Pancreas (tissue), 10 donors: Measurements from ENCODE around the gene IL21R. TPM values are rescaled to one million over a fixed set of nuclear protein-coding genes. Genes with fewer than 3 reads are reported as not detected.

Experiments used
- ATAC-seq, 4 donors: fragments of 200-7000 bp; cut with Tn5 transposase; one replicate each; pipeline versions ENCODE4 v1.8.0 to v1.9.1; 2020; ENCODE audit warnings: mild to moderate bottlenecking in 4 of 4, moderate library complexity in 4 of 4
- DNase-seq, 6 donors: peaks; one replicate each; pipeline ENCODE4 v3.0.0-alpha.2; 2020
- FAIRE-seq: peaks from 2 replicates; lab custom pipeline; 2012; peaks lifted over from hg19 to GRCh38; lab: Jason Lieb, UNC
- H3K27ac ChIP-seq, 4 donors: fragments of 200-600 bp; sonication (generic); 1 replicate in 3 of 4; 2 replicates in 1 of 4; pipeline versions ENCODE4 v1.5.0 to v1.8.0; 2020
- H3K27me3 ChIP-seq, 4 donors: fragments of 200-600 bp; one replicate each; pipeline ENCODE4 v1.8.0; 2021
- H3K36me3 ChIP-seq, 3 donors: fragments of 200-600 bp; sonication (generic) in 1 of 3; one replicate each; pipeline versions ENCODE4 v1.5.0 to v1.8.0; 2020 to 2021
- H3K4me1 ChIP-seq, 3 donors: fragments of 200-600 bp; one replicate each; pipeline ENCODE4 v1.8.0; 2021
- H3K4me3 ChIP-seq, 4 donors: fragments of 200-600 bp; sonication (generic) in 2 of 4; one replicate each; pipeline versions ENCODE4 v1.5.0 to v1.8.0; 2020 to 2021
- H3K9me3 ChIP-seq, 4 donors: fragments of 200-600 bp; one replicate each; pipeline ENCODE4 v1.8.0; 2021
- WGBS, 2 donors: extraction: QIAGEN DNeasy Blood & Tissue Kit; methylation state at CpG; one replicate each; pipeline ENCODE4 v1.1.7; 2013; 5-methylcytosine and 5-hydroxymethylcytosine counted together
- intact Hi-C, 3 donors: fragments of 100-400 bp; cut with DNase I; formaldehyde crosslinking; loops; one replicate each; pipeline versions ENCODE4 v1.11.1 to v1.14.2; 2022
- polyA plus RNA-seq, 2 donors: library from polyadenylated mRNA; stranded (reverse); fragments of 200-250 nt; gene quantifications; one replicate each; pipeline ENCODE4 v1.2.3, GENCODE V29; 2013
- total RNA-seq, 6 donors: library from RNA; stranded (reverse); fragmentation: NEBNext Ultra II Directional in 4 of 6; extraction: Animal tissue kit (Norgen Biotek cat#: 25700) in 4 of 6; gene quantifications; one replicate each; pipeline versions ENCODE4 v1.2.1 to v1.2.4, GENCODE V29; 2021 to 2023
- TF ChIP-seq, protein P1 (sequence below), 4 donors: fragments of 200-600 bp; sonication (generic) in 3 of 4; IDR thresholded peaks; one replicate each; pipeline versions ENCODE4 v1.5.0 to v1.8.0; 2021; ENCODE audit warnings: antibody characterized with exemption in 4 of 4
- donor health status: healthy with polysubstance abuse.
- donor health status: DM: no; HTN: no; CAD: no; lungs with moderate emphysema.
- donor health status: DM: no; HTN: no; CAD: no.
- donor health status: control.
- donor health status: control.
- donor health status: Bipolar disorder and iron deficiency.
- donor health status: DM: yes; HTN: yes; CAD: no.
- donor health status: DM: no; HTN: no; CAD: no.
- donor health status: DM: no; HTN: no; CAD: no.
- donor health status: DM: yes; HTN: yes; CAD: no.

Gene IL21R
- total and polyA plus RNA-seq, 8 donors, result 0.08 to 0.79 (median 0.31) TPM; not detected in 2

DNA sequence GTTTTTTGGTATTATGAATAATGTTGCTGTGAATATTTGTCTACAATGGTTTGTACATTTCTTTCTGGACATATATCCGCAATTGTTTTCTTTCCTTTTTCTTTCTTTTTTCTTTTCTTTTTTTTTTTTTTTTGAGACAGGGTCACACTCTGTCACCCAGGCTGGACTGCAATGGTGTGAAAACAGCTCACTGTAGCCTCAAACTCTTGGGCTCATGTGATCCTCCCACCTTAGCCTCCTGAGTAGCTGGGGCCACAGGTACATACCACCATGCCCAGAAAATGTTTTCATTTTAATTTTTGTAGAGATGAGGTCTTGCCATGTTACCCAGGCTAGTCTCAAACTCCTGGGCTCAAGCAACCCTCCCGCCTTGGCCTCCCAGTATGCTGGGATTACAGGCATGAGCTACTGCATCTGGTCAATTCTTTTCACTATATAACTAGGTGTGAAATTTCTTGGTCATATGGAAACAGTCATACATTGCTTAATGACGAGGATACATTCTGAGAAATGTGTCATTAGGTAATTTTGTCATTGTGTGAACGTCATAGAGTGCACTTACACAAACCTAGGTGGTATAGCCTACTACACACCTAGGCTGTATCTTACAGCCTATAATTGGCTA lies 15.2 kb downstream of the IL21R start:
- no peak overlapping the region for H3K4me3 ChIP-seq
- no peaks in the 10 kb centered on the region for H3K36me3 ChIP-seq
- ATAC-seq, result no peak
- no peaks in the 10 kb centered on the region for H3K9me3 ChIP-seq
- no peaks in the 10 kb centered on the region for H3K4me1 ChIP-seq
- no peak for DNase-seq
- no peak overlapping the region for H3K27ac ChIP-seq
- no peaks in the 10 kb centered on the region for H3K27me3 ChIP-seq
- intact Hi-C loops, result no loop called here
- no peak for FAIRE-seq
- TF ChIP-seq, protein P1, sequence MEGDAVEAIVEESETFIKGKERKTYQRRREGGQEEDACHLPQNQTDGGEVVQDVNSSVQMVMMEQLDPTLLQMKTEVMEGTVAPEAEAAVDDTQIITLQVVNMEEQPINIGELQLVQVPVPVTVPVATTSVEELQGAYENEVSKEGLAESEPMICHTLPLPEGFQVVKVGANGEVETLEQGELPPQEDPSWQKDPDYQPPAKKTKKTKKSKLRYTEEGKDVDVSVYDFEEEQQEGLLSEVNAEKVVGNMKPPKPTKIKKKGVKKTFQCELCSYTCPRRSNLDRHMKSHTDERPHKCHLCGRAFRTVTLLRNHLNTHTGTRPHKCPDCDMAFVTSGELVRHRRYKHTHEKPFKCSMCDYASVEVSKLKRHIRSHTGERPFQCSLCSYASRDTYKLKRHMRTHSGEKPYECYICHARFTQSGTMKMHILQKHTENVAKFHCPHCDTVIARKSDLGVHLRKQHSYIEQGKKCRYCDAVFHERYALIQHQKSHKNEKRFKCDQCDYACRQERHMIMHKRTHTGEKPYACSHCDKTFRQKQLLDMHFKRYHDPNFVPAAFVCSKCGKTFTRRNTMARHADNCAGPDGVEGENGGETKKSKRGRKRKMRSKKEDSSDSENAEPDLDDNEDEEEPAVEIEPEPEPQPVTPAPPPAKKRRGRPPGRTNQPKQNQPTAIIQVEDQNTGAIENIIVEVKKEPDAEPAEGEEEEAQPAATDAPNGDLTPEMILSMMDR (IDR thresholded peaks at IDR 0.05), result no peak
- WGBS, 2 donors, result 65 to 73% methylated on average over 4 of the region's 4 CpGs

DNA sequence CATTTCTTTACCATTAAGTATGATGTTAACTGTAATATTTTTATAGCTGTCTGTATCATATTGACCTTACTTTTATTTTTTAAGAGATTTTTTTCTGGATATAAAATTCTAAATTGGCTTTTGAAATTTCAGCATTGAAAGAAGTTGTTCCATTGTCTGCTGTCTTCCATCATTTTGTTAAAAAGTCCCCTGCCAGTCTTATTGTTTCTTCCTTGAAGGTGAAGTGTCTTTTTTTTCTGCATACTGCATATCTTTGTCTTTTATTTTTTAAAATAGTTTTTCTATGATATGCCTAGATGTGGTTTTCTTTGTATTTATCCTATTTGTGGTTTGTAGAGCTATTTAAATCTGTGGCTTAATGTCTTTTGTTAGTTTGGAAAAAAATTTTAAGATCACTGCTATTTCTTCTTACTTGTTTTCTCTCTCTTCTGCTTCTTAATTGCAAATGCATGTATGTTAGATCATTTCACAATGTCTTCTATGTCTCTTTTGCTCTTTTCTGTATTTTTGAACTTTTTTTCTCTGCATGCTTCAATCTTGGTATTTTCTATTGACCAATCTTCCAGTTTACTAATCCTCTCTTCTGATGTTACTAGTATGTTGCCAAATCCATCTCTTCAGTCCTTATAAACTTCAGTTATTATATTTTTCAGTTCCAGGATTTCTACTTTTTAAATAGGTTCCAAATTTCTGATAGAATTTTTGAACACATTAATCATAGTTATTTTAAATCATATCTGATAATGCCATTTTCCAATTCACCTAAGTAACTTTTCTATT lies 20.2 kb downstream of the IL21R start:
- H3K27me3 ChIP-seq, result no peaks in the 10 kb centered on the region
- no peak overlapping the region for H3K27ac ChIP-seq
- H3K4me1 ChIP-seq, result no peaks in the 10 kb centered on the region
- TF ChIP-seq, protein P1 (IDR thresholded peaks at IDR 0.05), result no peak
- DNase-seq (no peak), ATAC-seq (no peak), FAIRE-seq (no peak)
- intact Hi-C loops, result no loop called here
- no peaks in the 10 kb centered on the region for H3K36me3 ChIP-seq
- no peak overlapping the region for H3K4me3 ChIP-seq
- H3K9me3 ChIP-seq, result no peaks in the 10 kb centered on the region

DNA sequence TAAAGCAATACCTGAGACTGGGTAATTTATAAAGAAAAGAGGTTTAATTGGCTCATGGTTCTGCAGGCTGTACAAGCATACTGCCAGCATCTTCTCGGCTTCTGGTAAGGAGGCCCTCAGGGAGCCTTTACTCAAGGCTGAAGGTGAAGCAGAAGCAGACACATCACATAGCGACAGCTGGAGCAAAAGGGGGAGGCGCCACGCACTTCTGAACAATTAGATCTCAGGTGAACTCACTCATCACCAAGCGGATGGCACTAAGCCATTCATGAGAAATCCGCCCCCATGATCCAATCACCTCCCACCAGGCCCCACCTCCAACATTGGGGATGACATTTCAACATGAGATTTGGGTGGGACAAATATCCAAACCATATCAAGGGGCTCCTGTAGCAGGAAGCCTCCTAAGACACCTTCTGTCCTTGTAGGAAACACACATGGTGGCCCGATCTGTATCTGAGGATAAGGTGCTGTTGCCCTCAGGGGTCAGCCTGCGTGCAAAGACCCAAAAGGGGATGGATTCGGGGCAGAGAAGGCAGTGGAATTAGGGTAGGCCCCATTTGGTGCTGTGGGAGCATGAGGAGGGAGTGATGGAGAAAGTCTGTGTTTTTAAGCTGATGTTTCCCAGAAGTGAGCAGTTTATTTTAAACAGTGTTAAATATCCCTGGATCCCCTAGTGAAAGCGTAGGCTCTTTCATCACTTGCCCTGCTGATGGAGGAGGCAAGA lies 23.0 kb downstream of the IL21R start:
- ATAC-seq (no peak), DNase-seq (no peak), FAIRE-seq (no peak)
- TF ChIP-seq, protein P1 (IDR thresholded peaks at IDR 0.05), result no peak
- H3K9me3 ChIP-seq, result no peaks in the 10 kb centered on the region
- no peak overlapping the region for H3K27ac ChIP-seq
- H3K4me3 ChIP-seq, result no peak overlapping the region
- no peaks in the 10 kb centered on the region for H3K4me1 ChIP-seq
- intact Hi-C loops, result no loop called here
- no peaks in the 10 kb centered on the region for H3K27me3 ChIP-seq
- H3K36me3 ChIP-seq, result no peaks in the 10 kb centered on the region
- 69 to 83% methylated on average over 10 of the region's 10 CpGs for WGBS, 2 donors

DNA sequence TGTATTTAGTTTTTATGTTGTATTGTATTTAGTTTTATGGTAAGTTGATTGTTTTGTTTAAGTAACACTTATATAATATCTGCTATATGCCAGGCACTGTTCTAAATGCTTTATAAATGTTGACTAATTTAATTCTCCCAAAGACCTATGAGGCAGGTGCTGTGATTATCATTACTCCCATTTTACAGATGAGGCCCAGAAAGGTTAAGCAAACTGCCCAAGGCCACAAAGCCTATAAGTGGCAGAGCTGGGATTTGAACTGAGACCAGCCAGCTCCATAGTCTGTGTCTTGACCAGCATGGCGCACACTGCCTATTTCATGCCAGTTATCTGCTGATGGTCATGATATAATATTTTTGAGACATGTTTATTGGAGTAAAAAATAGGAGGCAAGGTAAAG lies 24.0 kb downstream of the IL21R start:
- ATAC-seq (no peak), FAIRE-seq (no peak), DNase-seq (no peak)
- TF ChIP-seq, protein P1 (IDR thresholded peaks at IDR 0.05), result no peak
- H3K27me3 ChIP-seq, result no peaks in the 10 kb centered on the region
- H3K9me3 ChIP-seq, result no peaks in the 10 kb centered on the region
- H3K36me3 ChIP-seq, result no peaks in the 10 kb centered on the region
- H3K27ac ChIP-seq, result no peak overlapping the region
- H3K4me1 ChIP-seq, result no peaks in the 10 kb centered on the region
- WGBS, 2 donors, result 83 to 94% methylated on average over 1 of the region's 1 CpG
- no peak overlapping the region for H3K4me3 ChIP-seq
- intact Hi-C loops, result no loop called here
